ENCODE results near the gene CA12.
"Not testable (repeated sequence)": the region's sequence is repeated elsewhere in the genome, so short reads cannot be mapped to it uniquely, and the experiment has no call there.

Gene CA12

DNA sequence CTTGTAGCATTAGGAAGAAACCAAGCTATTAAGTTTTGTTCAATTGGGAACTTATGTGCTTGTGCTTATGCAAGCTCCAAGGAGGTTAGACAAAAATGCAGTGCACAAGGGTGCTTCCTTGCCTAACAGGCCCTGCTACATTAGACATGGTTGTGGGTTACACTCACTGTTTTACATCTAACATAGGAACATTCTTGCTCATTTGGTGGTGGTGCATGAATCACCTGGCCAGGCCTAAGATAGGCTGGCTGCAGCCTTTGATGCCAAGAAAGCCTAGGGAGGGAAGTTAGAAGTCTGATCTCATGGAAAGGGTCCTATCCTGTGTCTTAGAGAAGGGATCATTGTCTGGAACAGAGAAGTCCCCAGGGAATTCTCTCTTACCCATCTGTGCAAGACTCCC lies 43.5 kb downstream of the CA12 start:
- no peak for DNase-seq (ENCODE audit: low read depth, low spot score)

DNA sequence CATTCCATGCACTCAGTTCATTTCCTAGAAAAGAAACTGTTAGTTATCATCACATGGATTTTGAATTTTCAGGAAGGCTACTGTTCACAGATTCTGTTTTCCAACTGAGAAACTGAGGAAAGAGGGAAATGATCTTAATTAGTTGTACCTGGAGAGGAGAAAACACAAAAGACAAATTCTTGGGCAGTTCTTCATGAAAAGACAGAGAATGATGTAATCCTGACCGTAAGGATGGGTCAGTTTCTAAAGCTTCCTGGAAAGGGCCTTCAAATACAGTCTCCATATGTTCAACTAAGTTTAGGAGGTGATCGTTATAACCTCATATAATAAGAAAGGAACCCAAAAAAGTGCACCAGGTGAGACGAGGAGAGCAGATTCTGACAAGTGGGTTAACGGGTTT lies 44.6 kb downstream of the CA12 start:
- no peak for DNase-seq (ENCODE audit: low read depth, low spot score)

DNA sequence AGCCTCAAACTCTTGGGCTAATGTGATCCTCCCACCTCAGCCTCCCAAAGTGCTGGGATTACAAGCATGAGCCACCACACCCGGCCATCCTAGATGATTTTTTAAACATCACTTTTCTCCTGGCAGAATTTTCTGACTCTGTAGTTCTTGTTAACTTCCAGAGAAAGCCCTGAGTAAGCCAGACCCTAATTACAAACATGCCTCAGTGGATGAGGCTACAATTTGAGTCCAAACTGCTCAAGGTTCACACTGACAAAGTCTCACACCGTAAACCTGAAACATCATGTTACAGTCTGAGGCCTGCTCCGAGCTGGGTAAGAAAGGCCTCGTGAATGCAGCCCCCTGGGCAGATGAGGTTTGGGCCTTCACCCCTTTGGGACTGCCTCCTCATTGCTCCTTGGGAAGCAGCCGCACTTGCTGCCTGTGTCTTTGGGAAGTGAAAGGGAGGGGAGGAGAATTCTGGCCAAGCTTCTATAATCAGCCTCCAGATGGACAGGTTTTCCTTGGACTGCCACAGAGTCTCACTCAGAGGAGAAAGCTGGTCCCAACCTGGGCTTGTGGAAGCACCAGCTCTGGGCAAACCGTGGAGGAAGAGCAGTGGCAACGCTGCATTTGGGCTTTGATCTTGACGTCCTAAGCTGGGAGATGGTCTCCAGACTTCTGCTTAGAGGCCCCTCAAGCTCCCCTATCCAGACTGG lies 46.0 kb downstream of the CA12 start:
- DNase-seq (ENCODE audit: low read depth, low spot score): no peak

DNA sequence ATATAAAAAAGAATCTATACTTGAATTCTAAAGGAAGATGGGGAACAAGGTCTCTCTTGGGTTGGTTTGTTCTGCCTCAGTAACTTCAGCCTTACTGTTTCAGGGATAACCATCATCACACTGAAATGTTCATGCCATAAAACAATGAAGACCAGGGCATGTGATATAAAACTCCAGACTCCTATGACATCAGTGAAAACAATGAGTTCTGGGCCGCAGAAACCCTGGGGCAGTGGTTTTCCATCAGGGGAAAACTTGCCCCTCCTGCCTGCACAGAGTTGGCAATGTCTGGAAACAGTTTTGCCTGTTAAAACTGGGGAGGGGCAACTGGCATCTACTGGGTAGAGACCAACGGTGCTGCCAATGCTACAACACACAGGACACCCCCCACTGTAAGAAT lies 46.8 kb downstream of the CA12 start:
- DNase-seq (ENCODE audit: low read depth, low spot score): no peak

DNA sequence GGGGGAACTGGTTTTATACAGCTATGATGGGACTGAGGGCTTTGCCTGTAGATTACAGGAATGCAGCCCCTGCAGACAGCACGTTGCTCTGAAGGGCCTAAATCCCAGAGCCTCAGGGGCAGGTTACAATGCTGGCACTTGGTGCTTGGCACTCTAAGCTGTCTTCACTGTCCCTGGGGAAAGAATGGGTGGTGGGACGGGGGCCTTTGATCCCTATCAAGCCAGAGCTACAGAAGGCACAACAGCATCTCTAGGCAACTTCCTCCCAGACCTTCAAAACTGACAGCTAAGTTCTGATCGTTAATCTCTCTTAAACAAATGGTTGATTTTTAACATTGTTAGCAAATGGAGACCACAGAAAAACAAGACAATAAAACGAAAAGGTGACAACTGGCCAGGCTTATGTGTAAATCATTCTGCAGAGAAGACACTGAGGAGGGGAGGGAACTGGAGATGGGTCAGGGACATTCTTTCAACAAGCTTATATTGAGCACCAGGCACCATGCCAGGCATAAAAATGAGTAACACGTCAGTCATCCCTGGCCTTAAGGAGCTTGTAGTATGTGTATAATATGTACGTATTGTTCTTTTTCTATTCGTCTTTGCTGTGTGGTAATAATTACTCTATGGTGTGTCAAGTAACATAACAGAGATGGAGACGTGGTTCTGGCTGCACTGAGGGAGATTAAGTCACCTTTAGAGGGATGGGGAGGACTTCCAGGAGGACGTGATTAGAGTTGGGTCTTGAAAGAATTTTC lies 49.1 kb downstream of the CA12 start:
- DNase-seq (ENCODE audit: low read depth, low spot score): no peak

GRCh38 chr15:63331456-63331855 lies 50.2 kb downstream of the CA12 start:
- no peak for DNase-seq (ENCODE audit: low read depth, low spot score)

DNA sequence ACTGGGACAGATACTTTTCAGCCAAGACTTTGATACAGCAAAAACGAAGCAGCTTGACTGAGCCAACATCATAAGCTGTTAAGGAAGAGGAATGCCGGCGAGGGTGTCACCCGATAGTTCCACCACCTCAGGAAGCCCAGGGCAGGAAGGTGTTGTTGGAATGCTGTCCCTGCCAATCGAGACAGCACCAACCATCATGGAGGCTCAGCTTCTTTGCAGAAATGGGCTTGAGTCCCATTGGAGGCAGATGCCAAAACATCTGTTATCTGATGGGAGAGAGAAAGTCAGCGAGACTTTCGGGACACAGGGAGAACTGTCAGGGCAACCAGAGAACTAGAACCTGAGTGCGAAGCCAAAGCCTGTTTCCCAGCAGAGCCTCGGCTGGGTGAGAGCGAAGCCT lies 50.7 kb downstream of the CA12 start:
- no peak for DNase-seq (ENCODE audit: low read depth, low spot score)

DNA sequence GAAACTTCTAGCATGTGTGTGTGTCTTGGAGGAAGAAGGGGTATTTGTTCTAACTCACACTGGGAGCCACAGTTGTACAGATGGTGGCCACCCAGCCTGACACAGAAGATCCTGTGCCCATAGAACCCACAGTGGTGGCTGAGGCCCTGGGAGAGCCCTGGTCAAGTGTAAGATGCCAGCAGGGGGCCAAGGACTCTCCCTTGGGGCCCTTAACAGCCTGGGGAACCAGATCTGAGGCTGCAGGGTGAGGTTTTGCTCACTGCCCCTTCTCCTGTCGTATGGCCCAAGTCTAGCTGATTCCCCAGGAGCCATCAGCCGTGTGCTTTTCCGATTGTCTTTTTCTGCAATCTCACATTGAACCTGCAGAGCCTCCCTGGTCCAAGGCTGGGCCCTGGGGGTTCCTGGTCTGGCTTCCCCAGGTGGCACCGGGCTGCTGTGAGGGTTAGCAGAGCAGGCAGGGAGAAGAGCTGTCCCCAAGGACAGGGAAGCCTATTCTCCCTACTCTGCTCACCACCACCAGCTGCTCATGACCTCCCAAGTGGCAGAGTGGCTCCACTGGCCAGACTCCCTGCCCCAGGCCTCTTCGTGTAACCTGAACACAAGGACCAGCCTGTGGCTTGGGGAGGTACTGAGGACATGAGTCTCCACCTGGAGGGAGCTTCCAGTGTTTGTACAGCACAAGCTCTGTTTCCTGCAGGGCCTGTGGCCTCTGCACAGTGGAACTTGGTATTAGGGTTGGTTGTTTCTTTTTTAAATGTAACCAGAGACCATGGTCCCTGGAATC lies 51.9 kb downstream of the CA12 start:
- DNase-seq (ENCODE audit: low read depth, low spot score): no peak

DNA sequence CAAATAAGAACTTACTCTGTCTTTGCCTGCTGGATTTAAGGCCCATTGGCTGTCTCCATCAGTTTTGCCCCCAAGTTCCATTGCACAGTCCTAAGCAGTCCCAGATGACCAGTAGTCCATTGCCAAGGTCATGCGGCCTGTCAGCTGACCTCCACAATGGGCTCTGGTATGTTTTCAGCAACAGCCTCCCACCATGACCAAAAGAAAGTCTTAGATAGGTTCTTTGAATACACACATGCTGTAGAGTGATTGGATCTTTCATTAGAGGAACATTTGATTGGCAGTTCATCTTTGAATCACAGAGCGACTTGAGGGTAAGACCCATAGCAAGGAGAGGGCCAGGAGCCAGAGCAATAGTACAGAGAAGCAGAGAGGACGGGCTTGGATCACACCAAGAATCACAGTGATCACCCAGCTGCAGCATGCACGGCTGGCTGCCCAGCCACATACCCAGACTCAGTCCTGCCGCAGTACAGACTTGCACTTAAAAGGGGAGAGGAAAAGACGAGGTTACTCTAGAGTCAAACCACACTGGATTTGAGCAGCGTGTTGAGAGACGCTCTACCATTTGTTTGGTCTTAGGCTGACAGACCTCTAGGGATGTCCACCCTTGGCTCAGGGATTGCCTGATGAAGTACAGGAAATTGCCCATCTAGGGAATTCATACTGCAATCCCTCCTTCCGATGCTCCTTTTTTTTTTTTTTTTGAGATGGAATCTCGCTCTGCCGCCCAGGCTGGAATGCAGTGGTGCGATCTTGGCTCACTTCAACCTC lies 53.8 kb downstream of the CA12 start:
- no peak for DNase-seq (ENCODE audit: low read depth, low spot score)

- no peak for DNase-seq (ENCODE audit: low read depth, low spot score)
Measured at GRCh38 chr15:63324770-63325169, 56.9 kb downstream of the CA12 start.

DNA sequence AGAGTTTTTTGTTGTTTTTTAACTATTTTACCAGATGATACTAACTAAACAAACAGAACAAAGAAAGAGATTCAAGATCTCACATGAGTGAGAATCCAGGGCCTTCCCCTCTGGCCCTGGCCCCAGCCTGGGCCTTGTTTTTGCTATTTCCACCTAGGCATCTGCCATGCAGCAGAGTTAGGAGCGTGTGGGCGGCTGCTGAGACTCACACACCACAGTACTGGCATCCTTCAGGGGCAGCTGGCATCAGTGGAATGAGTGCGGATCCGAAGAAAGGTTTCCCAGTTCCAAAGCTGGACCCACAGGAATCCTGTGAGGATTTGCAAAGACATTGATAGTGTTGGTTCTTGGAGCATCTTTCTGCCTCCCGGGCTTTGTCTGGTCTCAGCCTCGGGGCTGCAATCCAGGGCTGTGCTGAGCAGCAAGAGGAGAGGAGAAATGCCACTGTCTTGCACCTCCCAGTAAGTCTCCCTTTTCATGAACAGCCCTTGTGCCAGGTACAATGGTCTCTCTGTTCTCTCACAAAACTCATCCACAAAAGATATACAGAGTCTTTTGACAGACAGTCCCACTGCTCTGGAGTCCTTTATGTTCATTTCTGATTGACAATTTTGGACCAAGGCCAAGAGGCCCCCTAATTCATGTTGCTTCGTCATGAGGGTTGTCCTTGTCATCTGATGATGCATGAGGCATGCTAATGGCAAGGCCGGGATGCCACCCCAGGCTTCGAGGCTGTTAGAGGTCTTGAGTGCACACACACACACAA lies 57.7 kb downstream of the CA12 start:
- DNase-seq (ENCODE audit: low read depth, low spot score): no peak

DNA sequence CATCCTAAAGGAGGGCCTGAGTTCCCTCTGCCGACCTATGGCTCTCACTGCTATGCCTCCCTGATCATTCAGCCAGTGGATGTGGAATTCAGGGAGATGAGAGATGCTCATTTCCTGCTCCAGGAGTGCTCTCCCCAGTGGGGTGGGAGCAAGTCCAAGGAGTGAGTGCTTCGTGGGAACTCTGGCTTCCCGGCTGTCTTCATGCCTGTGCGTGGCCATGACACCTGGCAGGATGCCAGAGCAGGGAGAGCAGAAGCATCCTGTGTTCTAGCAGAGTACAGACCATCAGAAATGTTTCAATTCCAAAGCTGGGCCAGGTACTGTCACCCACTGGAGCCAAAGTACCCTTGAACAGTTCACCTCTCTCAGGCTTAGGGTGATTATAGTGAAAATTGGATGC lies 59.1 kb downstream of the CA12 start:
- DNase-seq (ENCODE audit: low read depth, low spot score): no peak

DNA sequence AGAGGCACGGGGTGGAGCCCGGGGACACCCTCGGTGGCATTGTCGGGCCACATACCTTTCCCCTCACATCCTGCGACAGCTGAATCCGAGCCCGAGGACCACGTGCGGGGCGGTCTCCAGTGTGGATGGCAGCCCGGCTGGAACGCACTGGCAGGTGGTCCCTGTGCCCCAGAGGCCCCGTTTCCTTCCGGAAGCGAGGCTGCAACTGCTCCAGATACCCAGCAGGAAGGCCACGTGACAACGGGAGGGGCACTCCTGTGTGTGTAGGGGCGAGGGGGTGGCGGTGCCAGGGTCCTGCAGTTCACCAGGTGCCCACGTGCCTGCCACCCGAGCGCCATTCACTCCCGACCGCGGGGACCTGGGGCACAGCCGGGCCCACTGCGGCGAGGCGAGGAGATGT lies 60.2 kb downstream of the CA12 start:
- DNase-seq (ENCODE audit: low read depth, low spot score): no peak

DNA sequence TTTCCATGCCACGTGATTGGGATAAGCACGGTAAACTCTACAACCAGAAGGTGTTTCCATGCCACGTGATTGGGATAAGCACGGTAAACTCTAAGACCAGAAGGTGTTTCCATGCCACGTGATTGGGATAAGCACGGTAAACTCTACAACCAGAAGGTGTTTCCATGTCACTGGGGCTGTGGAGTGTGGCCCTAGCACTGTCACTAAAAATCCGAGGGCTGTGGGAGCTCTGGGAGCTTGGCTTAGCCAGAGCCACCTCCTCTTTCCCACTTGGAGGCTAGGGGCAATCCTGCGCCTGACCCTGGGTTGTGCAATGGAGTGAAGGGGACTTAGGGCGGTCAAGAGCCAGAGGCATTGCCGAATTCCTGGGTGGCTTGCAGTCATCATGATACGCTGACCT lies 60.7 kb downstream of the CA12 start:
- DNase-seq (ENCODE audit: low read depth, low spot score): not testable (repeated sequence)

- not testable (repeated sequence) for DNase-seq (ENCODE audit: low read depth, low spot score)
Measured at GRCh38 chr15:63320446-63320845, 61.2 kb downstream of the CA12 start.

DNA sequence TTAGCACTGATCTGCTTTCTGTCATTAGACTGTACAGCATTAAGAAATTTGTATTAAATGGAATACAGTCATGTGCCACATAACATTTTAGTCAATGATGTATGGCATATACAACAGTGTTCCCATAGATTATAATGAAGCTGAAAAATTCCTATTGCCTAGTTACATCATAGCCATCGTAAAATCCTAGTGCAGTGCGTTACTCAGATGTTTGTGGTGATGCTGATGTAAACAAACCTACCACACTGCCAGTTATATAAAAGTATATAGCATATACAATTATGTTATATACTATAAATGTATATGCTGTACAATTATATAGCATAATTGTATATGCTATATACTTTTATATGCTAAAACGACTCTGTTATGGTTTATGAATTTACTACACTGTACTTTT lies 62.6 kb downstream of the CA12 start:
- no peak for DNase-seq (ENCODE audit: low read depth, low spot score)

DNA sequence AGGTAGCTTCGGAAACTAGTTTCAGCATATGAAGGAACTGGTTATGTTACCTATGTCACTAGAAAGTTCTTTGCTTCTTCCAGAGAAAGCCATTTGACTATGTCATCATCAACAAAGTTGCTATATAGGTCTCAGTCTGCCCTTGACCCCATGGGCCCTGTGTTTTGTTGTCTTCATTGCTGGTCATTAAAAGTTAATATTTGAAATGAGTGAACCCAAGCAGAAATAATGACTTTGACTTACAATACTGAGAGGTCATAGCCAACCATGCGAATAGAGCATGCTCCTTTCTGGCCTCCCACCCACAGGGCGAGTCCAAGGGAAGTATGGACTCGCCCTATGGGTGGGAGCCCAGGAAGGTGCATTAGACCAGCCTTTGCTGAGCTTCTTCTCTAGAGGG lies 63.3 kb downstream of the CA12 start:
- no peak for DNase-seq (ENCODE audit: low read depth, low spot score)

- DNase-seq (ENCODE audit: low read depth, low spot score): no peak
Measured at GRCh38 chr15:63314409-63314808, 67.2 kb downstream of the CA12 start.

- DNase-seq (ENCODE audit: low read depth, low spot score): no peak
Measured at GRCh38 chr15:63313825-63314224, 67.8 kb downstream of the CA12 start.

DNA sequence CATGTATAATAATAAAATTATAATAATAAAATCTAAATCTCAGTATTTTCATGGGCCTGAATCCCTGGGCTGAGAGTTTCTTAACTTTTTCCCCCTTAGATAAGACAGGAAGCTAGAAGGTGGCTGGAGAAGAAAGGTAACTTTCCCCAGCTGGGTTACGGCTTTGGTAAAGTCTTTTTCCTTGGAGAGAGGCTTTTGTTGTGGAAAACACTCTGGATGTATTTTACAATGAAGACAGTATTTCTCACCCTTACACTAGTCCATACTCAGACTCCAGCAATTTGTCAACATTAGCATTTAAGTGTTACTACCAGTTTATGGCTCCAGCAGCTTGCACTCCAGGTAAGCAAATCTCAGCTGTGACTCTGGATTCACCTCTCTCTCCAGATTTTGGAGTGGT lies 69.4 kb downstream of the CA12 start:
- DNase-seq (ENCODE audit: low read depth, low spot score): no peak

DNA sequence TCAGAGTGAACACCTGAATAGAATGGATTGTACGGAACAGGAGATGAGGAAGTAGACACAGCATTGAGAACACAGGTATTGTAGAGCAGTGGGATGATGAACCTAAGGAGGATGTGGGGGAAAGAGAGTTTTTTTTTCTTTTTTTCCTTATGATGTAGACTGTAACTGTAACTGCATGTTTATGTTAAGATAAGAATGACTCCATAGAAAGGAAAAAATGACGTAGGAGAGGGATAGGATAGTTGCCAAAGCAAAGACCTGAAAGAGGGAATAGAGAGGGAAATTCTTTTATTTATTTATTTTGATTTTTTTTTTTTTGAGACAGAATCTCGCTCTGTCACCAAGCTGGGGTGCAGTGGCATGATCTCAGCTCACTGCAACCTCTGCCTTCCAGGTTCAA lies 71.0 kb downstream of the CA12 start:
- no peak for DNase-seq (ENCODE audit: low read depth, low spot score)

All from brain pericyte (primary cell).